HT1080 (cell line): Measurements from ENCODE around the gene HOXD9. TPM values are rescaled to one million over a fixed set of nuclear protein-coding genes. Genes with fewer than 3 reads are reported as not detected.

Source experiments
- DNase-seq: peaks from one replicate; pipeline ENCODE4 v3.0.0-alpha.2; 2015; ENCODE audit warnings: low read depth
- polyA plus RNA-seq, 2 experiments: library from polyadenylated mRNA; depleted of rRNA; stranded (reverse); fragments of >200 nt; gene quantifications; 2 replicates each; pipeline ENCODE4 v1.2.3, GENCODE V29; 2015
- total RNA-seq: library from RNA; depleted of rRNA; stranded (reverse); fragments of >200 nt; shearing (Covaris generic); gene quantifications from 2 replicates; pipeline ENCODE4 v1.2.3, GENCODE V29; 2014; rRNA removed

Gene HOXD9
- total RNA-seq, result 0.53 and 1.7 TPM in 2 replicates
- polyA plus RNA-seq (2015; cell fraction: cytosol; rRNA removed), result 2.3 and 3.5 TPM in 2 replicates
- polyA plus RNA-seq (2015; cell fraction: nucleus; rRNA removed), result 10.4 and 10.5 TPM in 2 replicates

DNA sequence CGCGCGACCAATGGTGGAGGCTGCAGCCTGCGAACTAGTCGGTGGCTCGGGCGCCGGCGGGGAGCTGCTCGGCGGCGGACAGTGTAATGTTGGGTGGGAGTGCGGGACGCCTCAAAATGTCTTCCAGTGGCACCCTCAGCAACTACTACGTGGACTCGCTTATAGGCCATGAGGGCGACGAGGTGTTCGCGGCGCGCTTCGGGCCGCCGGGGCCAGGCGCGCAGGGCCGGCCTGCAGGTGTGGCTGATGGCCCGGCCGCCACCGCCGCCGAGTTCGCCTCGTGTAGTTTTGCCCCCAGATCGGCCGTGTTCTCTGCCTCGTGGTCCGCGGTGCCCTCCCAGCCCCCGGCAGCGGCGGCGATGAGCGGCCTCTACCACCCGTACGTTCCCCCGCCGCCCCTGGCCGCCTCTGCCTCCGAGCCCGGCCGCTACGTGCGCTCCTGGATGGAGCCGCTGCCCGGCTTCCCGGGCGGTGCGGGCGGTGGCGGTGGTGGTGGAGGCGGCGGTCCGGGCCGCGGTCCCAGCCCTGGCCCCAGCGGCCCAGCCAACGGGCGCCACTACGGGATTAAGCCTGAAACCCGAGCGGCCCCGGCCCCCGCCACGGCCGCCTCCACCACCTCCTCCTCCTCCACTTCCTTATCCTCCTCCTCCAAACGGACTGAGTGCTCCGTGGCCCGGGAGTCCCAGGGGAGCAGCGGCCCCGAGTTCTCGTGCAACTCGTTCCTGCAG, at the start of gene HOXD9:
Gene HOXD9 (plus strand): TSS at position 37 of the 728 bp plus-strand sequence. CDS start 50 bp downstream, at position 87.
- DNase-seq, result no peak

DNA sequence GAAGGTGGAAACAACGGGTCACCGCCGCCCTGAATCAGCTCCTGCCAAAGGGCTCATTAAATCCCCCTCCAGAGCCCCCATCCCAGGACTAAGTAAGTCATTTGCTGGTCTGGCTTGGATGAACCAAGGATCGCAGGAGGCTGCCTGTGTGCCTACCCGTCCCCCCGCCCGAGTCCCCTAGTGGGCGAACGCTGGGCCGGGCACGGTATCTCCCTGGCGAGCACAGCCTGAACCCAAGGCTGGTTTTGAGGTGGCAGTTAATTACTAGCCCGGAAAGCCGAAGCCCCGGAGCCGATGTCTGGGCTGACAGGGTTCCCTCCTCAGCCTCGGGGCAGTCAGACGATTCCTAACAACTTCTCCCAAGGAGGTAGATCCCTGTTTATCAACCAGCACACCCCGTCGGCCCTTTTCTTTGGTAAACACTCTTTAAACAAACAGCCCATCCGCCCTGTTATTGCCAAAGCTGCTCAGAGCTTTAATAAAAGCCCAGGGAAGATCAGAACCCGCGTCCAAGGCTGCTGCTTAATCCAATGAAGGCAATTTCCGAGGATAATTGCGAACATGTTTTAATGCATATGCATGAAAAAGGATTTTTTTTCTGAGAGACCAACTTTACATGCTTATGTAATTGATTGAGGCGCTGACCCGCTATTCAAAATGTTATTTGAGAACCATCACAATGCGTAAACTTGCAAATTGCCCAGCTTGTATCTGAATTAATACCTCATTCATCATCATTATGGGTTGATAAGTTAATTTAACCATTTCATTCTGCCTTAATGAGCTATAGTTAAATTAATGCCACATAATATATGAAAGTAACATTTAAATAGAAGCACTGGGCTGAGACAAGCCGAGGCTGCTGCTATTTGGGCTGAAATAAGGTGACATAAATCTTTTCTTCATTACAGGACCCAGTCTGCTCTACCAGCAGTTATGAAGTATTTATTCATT, 49.3 kb upstream of the HOXD9 start:
- no peak for DNase-seq

DNA sequence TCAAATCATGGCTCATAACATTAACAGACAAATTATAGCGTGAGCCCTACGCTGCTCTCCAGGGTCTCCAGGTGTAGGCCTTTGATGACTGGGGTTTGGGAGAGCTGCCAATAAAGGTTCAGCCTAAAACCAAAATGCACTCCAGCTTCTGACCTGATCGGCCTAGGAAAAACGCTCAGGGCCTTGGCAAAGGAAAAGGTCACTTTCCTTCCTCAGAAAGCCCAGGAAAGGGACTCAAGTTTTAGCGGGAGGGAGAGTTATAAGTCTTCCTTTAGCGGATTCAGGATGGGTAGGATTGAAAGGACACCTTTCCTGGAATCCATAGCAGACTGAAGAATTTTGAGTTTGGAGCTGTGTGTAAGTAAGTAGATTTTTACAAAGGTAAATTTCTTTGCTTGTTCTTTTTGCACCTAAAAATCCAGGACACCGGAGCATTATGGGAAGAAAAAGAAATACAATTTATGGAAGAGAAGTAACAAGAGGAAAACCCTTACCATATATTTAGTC, 47.5 kb upstream of the HOXD9 start:
- DNase-seq, result no peak

DNA sequence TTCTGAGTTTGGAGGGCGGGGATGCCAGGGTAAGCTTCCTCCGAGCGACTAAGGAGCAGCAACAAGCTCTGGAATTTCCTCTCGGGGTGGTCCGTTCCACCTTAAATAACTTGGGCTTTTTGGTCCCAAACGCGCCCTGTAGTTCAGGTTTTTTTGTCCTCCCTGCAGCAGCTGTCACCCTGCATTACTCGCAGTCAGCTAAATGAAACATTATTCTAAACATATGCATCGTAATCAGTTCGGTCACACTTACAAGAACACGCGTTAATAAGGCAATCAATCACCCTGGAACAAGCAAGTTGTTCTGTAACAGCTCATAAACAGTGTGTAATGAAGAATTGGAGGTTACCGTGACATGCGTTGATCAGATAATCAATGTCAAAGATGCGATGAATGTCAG, 47.0 kb upstream of the HOXD9 start:
- no peak for DNase-seq

DNA sequence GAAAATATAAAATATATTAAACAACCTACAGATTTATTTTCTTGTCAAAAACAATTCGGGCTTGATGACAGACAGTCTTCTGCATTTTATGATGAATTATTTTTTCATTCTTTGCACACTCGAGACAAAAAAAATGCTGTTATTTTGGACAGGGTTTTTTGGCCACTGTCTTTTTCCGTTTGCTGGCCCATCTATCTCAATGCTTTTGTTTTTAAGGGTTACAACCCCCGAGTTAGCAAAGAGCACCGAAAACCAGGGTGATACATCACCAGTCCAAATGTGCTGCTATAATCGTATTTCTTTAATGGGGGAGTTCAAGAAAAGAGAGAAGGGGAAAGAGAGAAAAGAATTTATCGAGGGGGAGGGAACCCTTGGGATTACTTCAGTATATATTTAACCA, 46.5 kb upstream of the HOXD9 start:
- no peak for DNase-seq

DNA sequence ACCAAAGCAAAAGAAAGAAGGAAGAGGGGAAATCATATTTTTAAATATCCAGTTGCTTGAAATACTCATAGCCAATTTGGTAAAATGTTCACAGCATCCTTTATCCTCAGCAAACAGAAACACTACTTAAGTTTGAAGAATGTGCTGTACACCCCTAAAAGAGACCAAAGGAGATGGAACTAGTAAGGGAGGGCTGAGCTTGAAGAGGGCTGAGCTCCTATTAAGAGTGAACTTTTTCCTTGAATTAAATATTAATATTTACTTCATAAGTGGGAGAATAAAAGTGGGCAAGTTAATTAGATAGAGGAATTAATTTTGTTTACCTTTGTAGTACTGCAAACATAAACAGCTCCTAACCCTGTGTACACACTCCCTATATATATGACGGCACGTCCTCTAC, 45.7 kb upstream of the HOXD9 start:
- no peak for DNase-seq

DNA sequence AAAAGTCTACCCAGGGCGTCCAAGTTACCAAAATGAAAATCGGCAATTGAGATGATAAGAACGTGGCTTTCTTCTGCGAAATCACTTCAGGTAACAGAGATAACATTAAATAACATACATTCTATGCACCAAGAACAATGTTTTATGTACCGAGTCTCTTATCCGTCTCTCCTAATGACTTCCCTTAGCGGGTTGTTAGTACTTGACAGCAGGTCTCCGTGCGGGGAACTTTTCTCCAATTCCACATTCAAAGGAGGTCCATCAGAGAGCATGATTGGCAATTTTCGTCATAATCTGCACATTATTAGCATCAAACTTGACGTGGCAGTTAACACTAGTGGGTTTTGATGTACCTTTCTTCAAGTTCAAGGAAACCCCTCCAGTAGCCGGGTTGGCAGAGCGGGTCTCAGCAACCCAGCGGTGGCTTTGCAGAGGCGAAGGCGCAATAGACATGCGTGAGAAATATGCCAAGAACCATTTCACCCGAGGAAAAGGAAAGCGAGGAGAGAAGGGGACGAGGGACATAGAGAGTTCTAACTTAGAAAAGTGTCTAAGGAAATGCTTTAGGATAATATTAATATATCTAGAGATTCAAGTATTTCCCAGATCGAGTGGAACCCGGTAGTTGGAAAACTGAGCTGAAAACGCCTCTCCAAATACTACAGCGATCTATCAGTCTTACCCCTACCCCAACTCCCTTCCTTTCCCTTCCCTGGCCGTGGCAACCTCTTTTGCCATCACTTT, 43.8 kb upstream of the HOXD9 start:
- DNase-seq, result no peak

DNA sequence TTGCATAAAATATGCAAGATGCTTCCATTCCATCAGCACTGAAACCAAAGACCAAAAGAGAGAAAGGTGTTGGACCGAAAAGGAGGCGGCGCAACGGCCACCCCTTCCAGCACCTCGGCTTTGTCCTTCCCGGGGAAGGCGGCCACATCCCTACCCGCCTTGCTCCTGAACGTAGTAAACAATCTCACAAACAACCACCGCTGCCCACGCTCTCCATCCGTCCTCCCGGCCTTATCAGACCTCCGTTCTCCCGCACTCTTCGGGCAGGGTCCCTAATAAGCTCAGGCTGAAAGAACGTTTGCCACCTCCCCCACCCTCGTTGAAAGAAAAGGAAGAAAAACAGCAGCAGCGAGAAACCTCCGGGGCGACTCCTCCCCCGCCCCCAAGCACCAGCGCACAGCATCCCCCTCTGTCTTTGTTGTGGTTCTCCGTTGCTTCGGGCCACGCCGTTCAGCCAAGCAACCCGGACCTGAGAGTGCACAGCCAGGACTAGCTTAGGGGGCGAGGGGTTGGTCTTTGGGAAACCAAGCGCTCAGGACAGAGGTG, 43.2 kb upstream of the HOXD9 start:
- no peak for DNase-seq

DNA sequence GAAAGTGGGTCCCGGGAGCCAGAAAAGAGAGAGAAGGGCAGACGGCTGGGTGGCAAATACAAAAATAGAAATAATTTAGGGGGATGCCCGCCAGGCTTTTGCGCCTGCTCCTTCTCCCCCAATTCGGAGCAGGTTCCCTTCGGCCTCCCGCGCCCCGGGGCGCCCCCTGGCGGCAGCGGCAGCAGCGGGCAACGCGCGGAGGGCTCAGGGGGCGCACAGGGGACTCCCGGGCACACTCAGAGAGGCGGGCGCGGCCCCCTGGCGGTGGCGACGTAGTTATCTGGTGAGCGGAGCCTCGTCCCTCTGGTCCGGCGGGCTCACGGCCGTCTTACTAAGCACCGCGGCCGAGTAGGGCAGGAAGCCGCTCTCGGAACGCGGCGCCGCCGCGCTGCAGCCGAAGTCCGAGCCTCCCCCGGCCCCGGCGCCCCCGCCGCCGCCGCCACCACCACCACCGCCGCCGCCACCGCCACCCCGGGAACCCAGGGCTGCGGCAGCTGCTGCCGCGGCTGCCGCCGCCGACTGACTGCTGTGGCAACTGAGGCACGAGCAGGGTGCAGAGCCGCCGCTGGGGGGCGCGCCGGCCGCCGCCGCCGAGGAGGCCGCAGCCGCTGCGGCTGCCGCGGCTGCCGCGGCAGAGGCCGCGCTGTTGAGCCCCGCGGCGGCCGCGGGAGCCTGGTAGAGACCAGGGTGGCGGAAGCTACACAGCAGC, 42.5 kb upstream of the HOXD9 start:
- DNase-seq, result peak; percentile 74

DNA sequence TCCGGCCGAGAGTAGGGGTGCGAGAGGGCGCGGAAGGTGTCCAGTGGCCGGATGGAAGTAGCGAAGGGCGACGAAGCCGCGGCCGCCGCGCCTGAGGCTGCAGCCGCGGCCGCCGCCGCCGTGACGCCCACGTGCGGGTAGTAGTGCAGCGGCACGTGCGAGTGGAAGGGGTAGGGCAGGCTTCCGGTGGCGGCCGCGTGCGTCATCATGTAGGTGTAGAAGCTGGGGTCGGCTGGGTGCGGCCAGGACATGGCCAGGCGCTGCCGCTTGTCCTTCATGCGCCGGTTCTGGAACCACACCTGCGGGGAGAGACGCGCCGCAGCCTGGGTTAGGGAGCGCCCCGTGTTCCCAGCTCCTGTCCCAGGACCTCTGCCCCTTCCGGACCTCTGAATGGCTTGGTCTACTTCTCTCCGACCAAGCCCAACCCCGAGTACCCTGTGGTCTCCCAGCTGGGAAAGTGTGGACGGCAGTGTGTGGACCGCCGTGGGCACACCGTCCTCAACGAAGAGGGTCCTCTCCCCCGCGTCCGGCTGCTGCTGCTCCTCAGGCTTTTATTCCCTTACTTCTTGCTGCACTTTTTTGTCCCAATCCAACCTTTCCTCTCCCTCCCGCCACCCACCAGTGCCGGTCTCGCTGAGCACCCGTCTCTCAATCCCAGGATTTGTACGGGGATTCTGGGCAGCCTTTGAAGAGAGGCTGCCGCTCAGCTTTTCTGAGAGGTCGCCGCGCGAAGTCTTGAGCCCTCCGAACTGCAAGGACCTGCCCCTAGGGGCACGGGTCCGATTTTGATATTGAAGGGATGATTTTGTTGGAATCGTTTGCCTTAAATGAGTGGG, 41.8 kb upstream of the HOXD9 start:
- DNase-seq, result peak; percentile 28

DNA sequence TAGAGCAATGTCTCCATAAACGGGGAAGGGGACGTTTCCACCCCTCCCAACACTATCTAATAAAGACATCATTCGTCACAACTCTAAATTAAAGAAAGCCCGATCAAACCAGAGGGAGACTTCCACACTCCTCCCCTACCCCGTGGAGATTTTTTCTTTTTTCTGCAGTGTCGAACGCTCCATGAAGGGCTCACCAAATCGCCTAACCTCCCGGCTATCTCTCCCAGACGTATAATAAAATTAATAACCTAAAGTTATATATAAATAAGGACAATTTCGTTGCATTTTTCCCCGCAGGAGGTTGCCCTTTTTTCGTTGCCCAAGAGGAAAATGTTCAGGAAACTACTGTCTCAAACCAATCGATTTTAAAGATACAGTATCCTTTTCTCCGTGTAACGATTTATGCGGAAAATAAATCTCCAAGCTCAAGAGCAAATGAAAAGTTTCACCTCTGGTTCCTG, 41.1 kb upstream of the HOXD9 start:
- no peak for DNase-seq

DNA sequence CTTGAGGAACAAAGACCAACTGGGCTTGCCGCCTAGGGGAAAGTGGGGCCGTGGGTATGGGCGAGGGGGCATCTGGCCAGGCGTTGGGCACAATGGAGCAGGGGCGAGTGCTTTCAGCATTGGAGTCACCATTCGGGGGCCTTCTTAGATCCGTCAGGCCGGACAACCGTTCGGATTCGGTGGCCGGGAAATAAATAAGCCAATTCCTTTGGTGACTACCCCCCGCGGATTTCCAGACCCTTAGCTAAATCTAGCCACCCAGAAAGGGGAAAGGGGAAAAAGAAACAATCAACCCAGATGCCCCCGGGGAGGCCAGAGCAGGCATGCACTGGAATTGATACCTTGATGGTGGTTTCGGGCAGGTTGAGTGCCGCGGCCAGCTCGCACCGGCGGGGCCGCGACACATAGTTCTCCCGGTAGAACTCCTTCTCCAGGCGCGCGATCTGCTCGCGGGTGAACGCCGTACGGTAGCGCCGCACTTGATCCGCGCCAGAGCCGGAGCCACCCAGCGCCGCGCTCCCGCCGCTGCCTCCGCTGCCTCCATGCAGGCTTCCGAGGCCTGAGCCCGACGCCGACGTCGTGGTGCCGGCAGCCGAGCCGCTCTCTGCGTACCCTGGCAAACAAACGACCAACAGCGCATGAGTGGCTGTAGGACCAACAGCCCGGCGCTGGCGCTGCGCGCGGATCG, 40.5 kb upstream of the HOXD9 start:
- DNase-seq, result no peak

DNA sequence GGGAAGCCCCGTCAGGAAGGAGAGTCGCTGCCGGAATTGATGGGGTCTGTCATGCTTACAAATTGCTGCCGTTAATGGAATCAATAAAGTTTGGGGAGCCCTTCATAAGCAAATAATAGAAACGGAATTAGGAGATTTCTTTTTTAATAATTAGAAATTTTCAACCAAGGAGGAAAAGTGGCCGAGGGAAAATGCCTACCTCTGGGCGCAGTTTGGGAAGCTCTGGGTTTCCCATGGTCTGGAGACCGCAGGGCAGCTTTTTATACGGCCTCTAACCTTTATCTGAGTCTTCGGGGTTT, 40.0 kb upstream of the HOXD9 start:
- DNase-seq, result no peak

DNA sequence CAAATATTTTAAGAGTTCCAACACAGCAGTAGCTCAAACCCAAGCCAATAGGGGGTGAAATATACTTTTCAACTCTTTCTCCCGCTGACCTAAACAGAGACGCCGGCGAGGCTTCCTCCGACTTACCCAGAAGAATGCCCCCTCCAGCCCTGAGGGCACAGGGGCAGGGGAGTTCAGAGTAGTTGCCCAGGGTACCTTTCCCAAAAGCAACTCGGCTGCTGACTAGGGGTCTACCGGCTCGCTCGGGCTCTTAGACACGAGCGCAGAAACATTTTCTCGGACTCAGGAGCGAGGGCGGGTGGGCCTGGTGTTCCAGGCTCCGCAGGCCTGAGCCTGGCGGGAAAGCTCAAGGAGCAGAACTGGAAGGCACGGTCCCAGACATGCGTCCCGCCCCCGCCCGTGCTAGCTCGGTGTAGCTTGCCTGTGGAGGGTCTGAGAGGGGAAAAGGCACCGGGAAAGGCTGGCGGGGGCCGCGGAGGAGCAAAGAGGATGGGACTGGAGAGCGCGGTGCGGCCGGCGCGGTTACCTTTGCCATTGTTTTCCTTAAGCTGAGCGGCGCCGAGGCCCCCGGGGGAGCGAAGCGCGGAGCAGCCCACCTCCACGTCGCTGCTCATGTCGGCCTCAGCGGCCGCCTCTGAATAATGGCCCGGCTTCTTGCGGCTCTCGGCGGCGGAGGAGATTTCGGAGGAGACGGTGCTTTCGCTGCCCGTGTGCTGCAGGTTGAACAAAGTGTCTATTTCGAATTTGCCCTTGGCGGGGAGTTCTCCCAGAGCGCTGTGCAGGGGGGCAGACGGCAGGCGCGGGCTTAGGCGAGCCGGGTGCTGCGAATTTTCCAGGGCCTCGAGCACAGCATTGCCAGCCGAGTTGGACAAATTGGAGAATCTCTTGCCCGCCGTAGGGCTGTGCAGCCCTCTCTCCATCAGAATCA, 39.4 kb upstream of the HOXD9 start:
- no peak for DNase-seq

DNA sequence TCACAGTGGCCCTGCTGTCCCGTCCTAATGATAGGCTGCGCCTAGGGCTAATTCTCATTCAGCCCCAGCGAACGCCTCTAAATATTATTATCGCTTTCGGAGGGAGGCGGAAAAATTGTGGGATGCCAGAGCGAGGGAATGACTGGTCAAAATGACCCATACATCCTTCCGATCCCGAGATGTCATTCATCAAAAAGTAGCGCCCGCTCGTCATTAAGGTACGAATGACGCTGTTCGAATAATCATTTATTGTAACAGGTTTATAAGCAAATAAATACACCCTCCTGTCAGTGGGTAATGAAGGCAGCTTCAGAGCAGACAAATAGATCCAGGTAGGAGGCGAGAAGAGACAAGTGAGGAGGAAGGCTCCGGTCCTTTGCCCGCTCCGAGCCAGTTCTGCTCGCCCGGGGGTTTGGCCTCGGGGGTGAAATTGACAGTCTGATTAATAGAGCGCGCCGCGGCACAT, 38.7 kb upstream of the HOXD9 start, which contains the start of gene EVX2:
Gene EVX2 (minus strand): TSS at position 167 of the 466 bp plus-strand sequence. CDS start 186 bp downstream, outside the sequence.
- DNase-seq, result no peak

DNA sequence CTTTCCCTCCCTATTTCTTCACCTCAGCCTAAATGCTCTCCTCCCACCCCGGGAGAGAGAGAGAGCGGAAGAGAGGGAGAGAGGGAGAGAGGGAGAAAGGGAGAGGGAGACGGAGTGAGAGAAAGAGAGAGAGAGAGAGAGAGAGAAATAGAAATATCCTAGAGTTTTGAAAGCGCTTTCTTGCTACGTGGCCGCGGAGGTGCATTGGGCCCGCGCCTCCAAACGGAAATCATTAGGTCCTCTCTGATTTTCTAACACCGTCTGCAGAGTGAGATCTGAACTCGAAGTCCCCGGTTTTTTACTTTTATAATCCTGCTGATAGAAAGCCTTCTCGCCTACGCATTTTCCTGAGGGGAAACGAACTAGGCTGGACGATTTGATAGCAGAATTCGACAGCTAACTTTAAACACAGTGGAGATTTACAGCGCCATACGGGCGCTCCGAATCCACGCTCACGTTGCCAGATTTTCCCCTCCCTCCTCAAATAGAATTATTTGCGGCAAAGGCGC, 37.9 kb upstream of the HOXD9 start:
- DNase-seq, result no peak

DNA sequence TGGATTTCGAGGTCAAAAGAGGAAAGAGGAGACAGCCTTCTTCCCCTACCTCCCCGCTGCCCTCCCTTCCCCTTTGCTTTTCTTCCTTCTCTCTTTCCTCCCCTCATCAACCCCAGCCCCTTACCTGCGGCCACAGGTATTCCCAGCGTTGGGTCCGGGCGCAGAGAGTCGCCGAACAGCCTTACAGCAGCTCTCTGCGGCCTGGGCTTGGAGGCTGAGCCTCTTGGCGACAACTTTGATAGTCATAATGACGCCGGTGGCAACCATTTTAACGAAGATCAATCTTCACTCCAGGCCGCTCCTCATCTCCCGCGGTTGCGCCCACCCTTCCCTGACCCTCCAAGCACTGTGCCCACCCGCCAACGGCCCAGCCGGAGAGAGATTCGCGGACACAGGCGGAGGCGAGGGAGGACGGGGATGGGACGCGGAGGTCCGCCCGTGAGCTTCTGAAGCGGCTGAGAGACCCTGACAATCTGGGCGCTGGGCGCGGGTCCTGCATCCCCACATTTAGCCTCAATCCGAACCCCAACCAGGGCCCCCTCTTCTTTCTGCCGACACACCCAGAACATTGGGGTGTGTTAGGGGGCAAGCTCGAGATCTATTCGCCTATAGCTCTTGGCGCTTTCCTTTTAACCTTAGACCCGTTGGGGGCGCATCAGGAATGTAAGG, 37.3 kb upstream of the HOXD9 start:
- no peak for DNase-seq
